Osteocyte (in vitro differentiated cells): ENCODE measurements around the gene RAP1GAP2. TPM values are rescaled to one million over a fixed set of nuclear protein-coding genes. Genes with fewer than 3 reads are reported as not detected.

Experiments used
- DNase-seq: peaks from one replicate; pipeline ENCODE4 v3.0.0; 2021; ENCODE audit warnings: mixed read lengths; ENCODE audit not compliant: unreplicated experiment; ENCODE audit errors: extremely low spot score
- H3K27ac Mint-ChIP-seq: one replicate; pipeline ENCODE4 v1.8.0; 2021; ENCODE audit warnings: mild to moderate bottlenecking, mixed read lengths; ENCODE audit not compliant: unreplicated experiment
- H3K27me3 Mint-ChIP-seq: one replicate; pipeline ENCODE4 v1.8.0; 2021; ENCODE audit warnings: mixed read lengths; ENCODE audit not compliant: unreplicated experiment
- H3K36me3 Mint-ChIP-seq: one replicate; pipeline ENCODE4 v1.8.0; 2021; ENCODE audit warnings: mixed read lengths; ENCODE audit not compliant: unreplicated experiment
- H3K4me1 Mint-ChIP-seq: one replicate; pipeline ENCODE4 v1.8.0; 2021; ENCODE audit warnings: mixed read lengths; ENCODE audit not compliant: unreplicated experiment
- H3K4me3 Mint-ChIP-seq: one replicate; pipeline ENCODE4 v1.8.0; 2021; ENCODE audit warnings: mild to moderate bottlenecking, moderate library complexity, mixed read lengths; ENCODE audit not compliant: unreplicated experiment
- H3K9me3 Mint-ChIP-seq: one replicate; pipeline ENCODE4 v1.8.0; 2021; ENCODE audit warnings: mixed read lengths; ENCODE audit not compliant: unreplicated experiment
- total RNA-seq: library from RNA; stranded (reverse); gene quantifications from 2 replicates; pipeline ENCODE4 v1.2.1, GENCODE V29; 2021
- TF ChIP-seq, protein P1 (sequence below): fragments of 200-600 bp; sonication (generic); IDR thresholded peaks from 2 replicates; pipeline ENCODE4 v1.5.0; 2021; ENCODE audit warnings: antibody characterized with exemption, mild to moderate bottlenecking, moderate library complexity

The RAP1GAP2 gene
- total RNA-seq, 1 donor from 2014 or later: 6.3 TPM

DNA sequence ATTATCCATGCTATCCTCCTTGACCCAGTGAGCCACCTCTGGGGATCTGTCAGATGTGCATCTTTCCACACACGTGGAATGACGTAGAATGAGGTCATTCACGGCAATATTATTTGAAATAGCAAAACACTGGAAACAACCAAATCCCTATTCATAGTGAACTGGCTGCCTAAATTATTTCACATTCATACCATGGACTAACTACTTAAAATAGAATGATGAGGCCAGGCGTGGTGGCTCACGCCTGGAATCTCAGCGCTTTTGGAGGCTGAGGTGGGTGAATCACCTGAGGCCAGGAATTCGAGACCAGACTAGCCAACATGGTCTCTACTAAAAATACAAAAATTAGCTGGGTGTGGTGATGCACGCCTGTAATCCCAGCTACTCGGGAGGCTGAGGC is 75.5 kb downstream of the RAP1GAP2 start:
- Mint-ChIP-seq H3K9me3 (no peaks in the 10 kb centered on the region), H3K27ac (no peak overlapping the region), H3K27me3 (no peaks in the 10 kb centered on the region), H3K4me1 (peaks cover 10% of the 10 kb centered on the region), H3K4me3 (no peak overlapping the region), H3K36me3 (no peaks in the 10 kb centered on the region)
- DNase-seq: no peak
- TF ChIP-seq, protein P1, sequence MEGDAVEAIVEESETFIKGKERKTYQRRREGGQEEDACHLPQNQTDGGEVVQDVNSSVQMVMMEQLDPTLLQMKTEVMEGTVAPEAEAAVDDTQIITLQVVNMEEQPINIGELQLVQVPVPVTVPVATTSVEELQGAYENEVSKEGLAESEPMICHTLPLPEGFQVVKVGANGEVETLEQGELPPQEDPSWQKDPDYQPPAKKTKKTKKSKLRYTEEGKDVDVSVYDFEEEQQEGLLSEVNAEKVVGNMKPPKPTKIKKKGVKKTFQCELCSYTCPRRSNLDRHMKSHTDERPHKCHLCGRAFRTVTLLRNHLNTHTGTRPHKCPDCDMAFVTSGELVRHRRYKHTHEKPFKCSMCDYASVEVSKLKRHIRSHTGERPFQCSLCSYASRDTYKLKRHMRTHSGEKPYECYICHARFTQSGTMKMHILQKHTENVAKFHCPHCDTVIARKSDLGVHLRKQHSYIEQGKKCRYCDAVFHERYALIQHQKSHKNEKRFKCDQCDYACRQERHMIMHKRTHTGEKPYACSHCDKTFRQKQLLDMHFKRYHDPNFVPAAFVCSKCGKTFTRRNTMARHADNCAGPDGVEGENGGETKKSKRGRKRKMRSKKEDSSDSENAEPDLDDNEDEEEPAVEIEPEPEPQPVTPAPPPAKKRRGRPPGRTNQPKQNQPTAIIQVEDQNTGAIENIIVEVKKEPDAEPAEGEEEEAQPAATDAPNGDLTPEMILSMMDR: no peak

DNA sequence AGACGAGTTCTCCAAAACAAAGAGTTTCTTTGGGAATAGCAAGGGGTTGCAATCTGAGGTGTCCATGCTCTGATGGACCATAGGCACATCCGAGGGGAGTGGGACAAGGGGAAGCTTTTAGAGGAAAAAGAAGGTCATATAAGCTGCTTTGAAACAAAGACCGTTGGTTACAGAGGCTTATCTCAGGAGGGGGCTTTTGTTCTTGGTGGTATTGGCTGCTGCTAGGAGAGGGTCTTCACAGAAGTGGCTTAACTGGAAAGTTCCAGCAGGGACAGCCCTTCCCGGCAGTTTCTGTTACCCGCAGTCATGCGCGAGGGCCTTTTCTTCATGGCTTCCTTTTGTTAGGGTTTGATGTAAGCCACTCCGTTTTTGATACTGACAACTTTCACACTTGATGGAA is 76.0 kb downstream of the RAP1GAP2 start:
- Mint-ChIP-seq H3K27ac (no peak overlapping the region), H3K27me3 (no peaks in the 10 kb centered on the region)
- TF ChIP-seq, protein P1: no peak

DNA sequence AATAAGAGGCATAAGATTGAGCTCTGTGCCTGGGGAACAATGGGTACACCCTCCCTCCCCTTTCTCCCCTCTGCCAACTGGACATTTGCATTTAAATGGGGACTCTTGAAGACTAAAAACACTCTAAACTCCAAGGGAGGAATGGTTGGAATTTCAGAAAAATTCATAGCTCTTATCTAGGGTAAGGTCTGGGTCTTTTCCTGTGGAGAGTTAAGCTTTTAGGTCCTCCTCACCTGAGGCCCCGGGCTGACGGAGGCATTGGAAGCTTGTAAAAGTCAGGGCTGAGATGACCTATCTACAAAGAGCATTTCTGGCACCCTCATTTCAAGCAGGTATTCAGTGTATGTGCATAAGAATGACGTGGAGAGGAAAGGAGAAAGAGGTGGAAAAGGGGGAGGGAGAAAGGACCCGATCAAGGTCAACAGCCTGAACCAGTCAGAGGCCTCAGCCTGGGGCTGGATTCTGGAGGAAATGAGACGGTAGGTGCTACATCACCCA is 78.0 kb downstream of the RAP1GAP2 start:
- DNase-seq: no peak
- no peaks in the 10 kb centered on the region for H3K27me3 Mint-ChIP-seq
- H3K9me3 Mint-ChIP-seq: no peaks in the 10 kb centered on the region
- no peak overlapping the region for H3K27ac Mint-ChIP-seq
- H3K36me3 Mint-ChIP-seq: no peaks in the 10 kb centered on the region
- H3K4me3 Mint-ChIP-seq: no peak overlapping the region
- TF ChIP-seq, protein P1: no peak
- H3K4me1 Mint-ChIP-seq: no peaks in the 10 kb centered on the region

More for the DNA sequence above, 76.0 kb downstream of the RAP1GAP2 start:
- H3K4me3 Mint-ChIP-seq: no peak overlapping the region
- peaks cover 7% of the 10 kb centered on the region for H3K4me1 Mint-ChIP-seq
- no peaks in the 10 kb centered on the region for H3K9me3 Mint-ChIP-seq
- H3K36me3 Mint-ChIP-seq: no peaks in the 10 kb centered on the region
- DNase-seq: no peak

DNA sequence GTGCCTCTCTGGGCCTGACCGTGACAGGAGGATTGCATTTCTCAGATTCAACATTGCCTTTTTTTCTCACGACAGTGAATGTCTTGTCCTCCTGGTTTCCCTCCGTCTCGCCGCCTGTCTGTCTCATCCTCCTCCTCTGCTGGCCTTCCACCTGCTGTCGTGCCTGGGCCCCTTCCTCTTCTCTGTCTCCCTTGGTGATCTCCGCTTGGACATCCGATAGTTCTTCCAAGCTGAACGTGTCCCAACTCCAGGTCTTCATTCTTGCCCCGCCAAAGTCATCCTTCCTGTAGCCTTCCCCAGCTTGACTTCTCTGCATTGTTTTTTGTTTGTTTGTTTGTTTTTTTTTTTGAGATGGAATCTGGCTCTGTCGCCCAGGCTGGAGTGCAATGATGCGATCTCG is 79.4 kb downstream of the RAP1GAP2 start:
- no peaks in the 10 kb centered on the region for H3K27me3 Mint-ChIP-seq
- H3K4me1 Mint-ChIP-seq: no peaks in the 10 kb centered on the region
- TF ChIP-seq, protein P1: no peak
- no peaks in the 10 kb centered on the region for H3K36me3 Mint-ChIP-seq
- no peak for DNase-seq
- no peak overlapping the region for H3K4me3 Mint-ChIP-seq
- H3K27ac Mint-ChIP-seq: no peak overlapping the region
- H3K9me3 Mint-ChIP-seq: no peaks in the 10 kb centered on the region

DNA sequence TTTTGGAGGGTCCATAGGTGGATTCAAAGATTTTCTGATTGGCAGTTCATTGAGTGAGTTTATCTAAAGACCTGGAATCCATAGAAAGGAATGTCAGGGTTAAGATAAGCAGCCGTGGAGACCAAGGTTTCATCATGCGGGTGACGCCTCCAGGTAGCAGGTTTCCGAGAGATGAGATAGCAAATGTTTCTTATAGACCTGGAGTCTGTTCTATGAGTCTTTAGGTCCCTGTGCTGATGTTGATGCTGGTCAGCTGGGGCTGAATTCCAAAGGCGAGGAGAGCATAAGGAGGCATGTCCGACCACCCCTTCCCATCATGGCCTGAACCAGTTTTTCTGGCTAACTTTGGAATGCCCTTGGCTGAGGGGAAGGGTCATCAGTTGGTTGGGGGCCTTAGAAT is 80.2 kb downstream of the RAP1GAP2 start:
- no peak overlapping the region for H3K4me3 Mint-ChIP-seq
- H3K27me3 Mint-ChIP-seq: no peaks in the 10 kb centered on the region
- no peaks in the 10 kb centered on the region for H3K4me1 Mint-ChIP-seq
- TF ChIP-seq, protein P1: no peak
- no peaks in the 10 kb centered on the region for H3K36me3 Mint-ChIP-seq
- H3K27ac Mint-ChIP-seq: no peak overlapping the region
- no peaks in the 10 kb centered on the region for H3K9me3 Mint-ChIP-seq
- DNase-seq: no peak
